Colonic mucosa (tissue), 4 donors: Measurements from ENCODE around the gene PLCXD1. TPM values are rescaled to one million over a fixed set of nuclear protein-coding genes. Genes with fewer than 3 reads are reported as not detected.
"Not testable (repeated sequence)": the region's sequence is repeated elsewhere in the genome, so short reads cannot be mapped to it uniquely, and the experiment has no call there.

Source experiments
- DNase-seq: peaks from one replicate; pipeline ENCODE4 v3.0.0-alpha.2; 2020
- H3K27ac ChIP-seq: fragments of 200-600 bp; one replicate; pipeline ENCODE4 v1.8.0; 2021
- H3K27me3 ChIP-seq: fragments of 200-600 bp; one replicate; pipeline ENCODE4 v1.8.0; 2021
- H3K36me3 ChIP-seq: fragments of 200-600 bp; one replicate; pipeline ENCODE4 v1.8.0; 2021
- H3K4me1 ChIP-seq: fragments of 200-600 bp; one replicate; pipeline ENCODE4 v1.8.0; 2021; ENCODE audit warnings: mild to moderate bottlenecking
- H3K4me3 ChIP-seq: fragments of 200-600 bp; one replicate; pipeline ENCODE4 v1.8.0; 2021
- H3K9ac ChIP-seq, 2 donors: one replicate each; pipeline ENCODE4 v1.7.0; 2013; ENCODE audit warnings: control low read depth in 2 of 2, low read depth in 2 of 2, low read length in 2 of 2
- H3K9me3 ChIP-seq: fragments of 200-600 bp; one replicate; pipeline ENCODE4 v1.8.0; 2021
- CTCF ChIP-seq: fragments of 200-600 bp; IDR thresholded peaks from one replicate; pipeline ENCODE4 v1.8.0; 2022; ENCODE audit warnings: antibody characterized with exemption, mild to moderate bottlenecking
- intact Hi-C: fragments of 100-400 bp; cut with DNase I; formaldehyde crosslinking; loops from one replicate; pipeline ENCODE4 v1.14.1; 2022
- total RNA-seq, 2 donors: library from RNA; stranded (reverse); fragmentation: NEBNext Ultra II Directional in 1 of 2; extraction: Animal tissue kit (Norgen Biotek cat#: 25700) in 1 of 2; gene quantifications; one replicate each; pipeline ENCODE4 v1.2.1, GENCODE V29; 2021
- donor health status: healthy.
- donor health status: DM: no; HTN: no; CAD: no.
- donor health status: DM: no; HTN: no; CAD: no.

Gene PLCXD1
- total RNA-seq, 2 donors from 2014 or later: 11.0 to 23.8 TPM

GRCh38 chrX:252244-252956 lies 28.8 kb upstream of the PLCXD1 start:
- no peak for DNase-seq
- intact Hi-C loops: no loop called here
- Histone ChIP-seq H3K4me3 (no peak overlapping the region), H3K36me3 (no peaks in the 10 kb centered on the region), H3K9me3 (no peaks in the 10 kb centered on the region), H3K27ac (no peak overlapping the region), H3K4me1 (no peaks in the 10 kb centered on the region), H3K27me3 (no peaks in the 10 kb centered on the region), H3K9ac (no peak overlapping the region)
- TF ChIP-seq CTCF: no peak

GRCh38 chrX:252957-253291 lies 28.3 kb upstream of the PLCXD1 start:
- Histone ChIP-seq H3K9ac (no peak overlapping the region), H3K4me1 (no peaks in the 10 kb centered on the region), H3K9me3 (no peaks in the 10 kb centered on the region), H3K27me3 (no peaks in the 10 kb centered on the region), H3K36me3 (no peaks in the 10 kb centered on the region), H3K27ac (no peak overlapping the region), H3K4me3 (no peak overlapping the region)
- intact Hi-C loops: no loop called here
- TF ChIP-seq CTCF: no peak
- DNase-seq: no peak

GRCh38 chrX:253451-254297 lies 27.5 kb upstream of the PLCXD1 start:
- TF ChIP-seq CTCF: no peak
- Histone ChIP-seq H3K9me3 (no peaks in the 10 kb centered on the region), H3K36me3 (no peaks in the 10 kb centered on the region), H3K4me1 (no peaks in the 10 kb centered on the region), H3K4me3 (no peak overlapping the region), H3K27me3 (no peaks in the 10 kb centered on the region), H3K9ac (no peak overlapping the region), H3K27ac (no peak overlapping the region)
- no peak for DNase-seq
- intact Hi-C loops: no loop called here

DNA sequence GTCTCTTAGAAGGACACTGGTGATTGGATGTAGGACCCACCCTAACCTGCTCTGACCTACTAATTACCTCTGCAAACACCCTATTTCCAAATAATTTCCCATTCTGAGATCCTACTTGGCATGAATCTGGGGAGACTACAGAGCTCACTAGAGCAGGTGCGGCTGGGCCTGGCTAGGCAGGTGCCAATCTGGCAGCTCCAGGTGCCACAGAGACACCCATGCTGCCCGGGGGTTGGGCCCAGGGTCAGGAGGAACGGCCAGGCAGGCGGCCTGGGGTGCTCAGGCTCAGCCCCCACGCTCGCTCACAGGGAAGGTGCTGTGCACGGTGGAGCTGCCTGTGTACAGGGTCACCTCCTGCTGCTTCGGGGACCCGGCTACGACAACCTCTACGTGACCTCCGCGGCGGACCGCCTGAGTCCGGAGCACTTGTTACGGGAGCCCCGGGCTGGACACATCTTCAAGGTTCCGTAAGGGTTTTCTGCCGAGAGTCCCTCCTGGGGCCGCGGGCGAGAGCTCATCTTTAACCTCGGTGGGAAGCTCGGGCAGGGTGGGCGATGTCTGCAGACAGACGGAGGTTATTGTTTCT lies 26.5 kb upstream of the PLCXD1 start:
- no peak overlapping the region for H3K4me3 ChIP-seq
- no peak overlapping the region for H3K27ac ChIP-seq
- H3K4me1 ChIP-seq: no peaks in the 10 kb centered on the region
- no peak for DNase-seq
- TF ChIP-seq CTCF: no peak
- intact Hi-C loops: no loop called here
- no peak overlapping the region for H3K9ac ChIP-seq
- no peaks in the 10 kb centered on the region for H3K9me3 ChIP-seq
- H3K36me3 ChIP-seq: no peaks in the 10 kb centered on the region
- H3K27me3 ChIP-seq: no peaks in the 10 kb centered on the region

DNA sequence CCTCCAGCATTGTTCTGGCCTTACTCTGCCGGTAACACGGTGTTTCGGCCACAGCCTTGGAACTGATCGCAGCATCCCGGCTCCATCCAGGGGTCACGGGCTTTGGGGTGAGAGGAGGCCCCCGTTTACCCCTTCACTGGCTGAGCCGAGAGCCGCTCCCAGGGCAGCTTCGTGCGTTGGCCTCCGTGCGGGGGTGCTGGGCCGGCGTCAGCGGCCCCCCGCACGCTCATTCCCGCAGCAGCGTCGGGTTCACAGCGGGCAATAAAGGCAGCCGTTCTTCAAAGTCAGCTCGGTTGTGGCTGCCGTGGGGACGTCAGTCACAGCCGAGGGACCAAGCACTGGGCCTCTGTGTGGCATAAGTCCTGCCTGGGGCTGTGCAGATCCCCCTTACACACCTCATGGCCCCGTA lies 25.3 kb upstream of the PLCXD1 start:
- no peak overlapping the region for H3K4me3 ChIP-seq
- H3K27me3 ChIP-seq: no peaks in the 10 kb centered on the region
- no peaks in the 10 kb centered on the region for H3K9me3 ChIP-seq
- intact Hi-C loops: no loop called here
- H3K36me3 ChIP-seq: no peaks in the 10 kb centered on the region
- DNase-seq: no peak
- no peaks in the 10 kb centered on the region for H3K4me1 ChIP-seq
- H3K9ac ChIP-seq: no peak overlapping the region
- no peak for TF ChIP-seq CTCF
- no peak overlapping the region for H3K27ac ChIP-seq

- intact Hi-C loops, H3K4me1 ChIP-seq, H3K27ac ChIP-seq, H3K36me3 ChIP-seq, H3K4me3 ChIP-seq, H3K9me3 ChIP-seq, H3K27me3 ChIP-seq, H3K9ac ChIP-seq, DNase-seq: not testable (repeated sequence)
Measured at GRCh38 chrX:257054-257453, 24.1 kb upstream of the PLCXD1 start.
